ENCODE measurements around the gene GSTM4. TPM values are rescaled to one million over a fixed set of nuclear protein-coding genes. Genes with fewer than 3 reads are reported as not detected.
A peak's percentile ranks its signal among the peaks of the same experiment; 100 is the strongest.

Gene GSTM4
- total RNA-seq, 5 donors from 2014 or later (not counting 1 experiment from before 2014, with no cell fraction given) = 14.6 to 28.5 (median 20.8) TPM

- ChIA-PET POLR2A (no interaction called here), CTCF (interaction anchor here (1.4 to 2.4 kb wide), 4 partner anchors 8 to 353 kb away, joined by 3 to 46 read pairs (median 6); partner anchors contain the start of genes AHCYL1 (in 1 of the 2) and AMPD2 (in 1 of the 2))
- H3K27me3 ChIP-seq (replicated peaks in 1 of 2; ENCODE audit: control insufficient read depth in 2 of 2, extremely low read depth in 1 of 2, insufficient read depth in 2 of 2, low read length in 1 of 2) = no peaks in the 10 kb centered on the region
- H3K27ac ChIP-seq (ENCODE audit: low read length) = no peak overlapping the region
- H3K27ac Mint-ChIP-seq = peak overlapping the region in 1 of 2 donors; percentile 59
- no peak overlapping the region for H3K4me3 ChIP-seq (ENCODE audit: control insufficient read depth in 1 of 2, extremely low read depth in 1 of 2, low read length in 1 of 2)
- no peak for DNase-seq
- peaks cover 32% of the 10 kb centered on the region for H3K36me3 Mint-ChIP-seq
- 91% methylated on average over 14 of the region's 16 CpGs for WGBS (ENCODE audit: insufficient coverage)
- H3K27me3 Mint-ChIP-seq = no peaks in the 10 kb centered on the region
- ATAC-seq (replicated peaks in 1 of 4) = no peak
- H3K9me3 ChIP-seq = no peaks in the 10 kb centered on the region
- peaks cover 10 to 17% (median 14%) of the 10 kb centered on the region in 3 donors for H3K4me1 Mint-ChIP-seq
- H3K9me3 Mint-ChIP-seq = no peaks in the 10 kb centered on the region
- H3K4me1 ChIP-seq (ENCODE audit: control insufficient read depth in 1 of 2, extremely low read depth in 1 of 2, insufficient read depth in 2 of 2, low read length in 2 of 2) = peaks cover 4 to 13% of the 10 kb centered on the region in 2 experiments
- H3K4me3 Mint-ChIP-seq = no peak overlapping the region
- peaks cover 32 to 50% of the 10 kb centered on the region in 2 donors for H3K36me3 ChIP-seq (ENCODE audit: control insufficient read depth in 2 of 2, extremely low read depth in 1 of 2, insufficient read depth in 1 of 2, low read length in 1 of 2)
Measured at GRCh38 chr1:109631513-109632505, 24.1 kb upstream of the GSTM4 start.

DNA sequence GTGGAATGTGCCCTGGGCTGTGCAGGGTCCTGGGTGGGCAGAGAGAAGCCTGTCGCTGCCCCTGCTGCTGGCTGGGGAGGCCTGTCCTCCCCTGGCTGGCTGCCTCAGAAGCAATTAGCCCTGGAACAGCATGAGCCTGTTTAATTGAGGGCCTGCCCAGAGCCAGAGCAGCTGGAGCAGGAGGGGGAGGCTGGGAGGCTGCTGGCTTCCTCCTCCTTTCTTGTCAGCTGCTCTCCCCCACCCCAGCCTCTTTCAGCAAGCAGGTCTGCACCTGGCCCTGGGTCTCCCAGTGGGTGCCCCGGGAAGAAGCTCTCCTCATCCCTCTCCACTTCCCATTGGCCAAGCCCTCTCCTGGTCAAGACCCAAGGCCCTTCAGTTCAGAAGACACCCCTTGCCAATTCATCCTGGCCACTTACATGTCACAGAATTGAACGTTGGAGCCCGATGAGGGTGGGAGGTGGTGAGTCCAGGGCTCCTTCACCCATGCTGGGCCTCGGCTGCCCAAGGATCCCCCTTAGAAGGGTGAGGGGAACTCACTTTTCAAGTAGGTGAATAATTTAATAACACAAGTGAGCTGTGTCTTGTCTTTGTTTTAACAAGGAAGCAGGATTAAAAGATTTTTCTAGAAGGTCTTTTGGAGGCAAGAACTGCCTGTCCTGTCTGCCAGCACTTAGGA, 23.1 kb upstream of the GSTM4 start:
- no peak overlapping the region for H3K4me3 Mint-ChIP-seq
- Histone ChIP-seq H3K9me3 (no peaks in the 10 kb centered on the region), H3K27ac (ENCODE audit: low read length) (no peak overlapping the region), H3K27me3 (replicated peaks in 1 of 2; ENCODE audit: control insufficient read depth in 2 of 2, extremely low read depth in 1 of 2, insufficient read depth in 2 of 2, low read length in 1 of 2) (no peaks in the 10 kb centered on the region), H3K36me3 (ENCODE audit: control insufficient read depth in 2 of 2, extremely low read depth in 1 of 2, insufficient read depth in 1 of 2, low read length in 1 of 2) (peaks cover 24 to 40% of the 10 kb centered on the region in 2 donors), H3K4me1 (ENCODE audit: control insufficient read depth in 1 of 2, extremely low read depth in 1 of 2, insufficient read depth in 2 of 2, low read length in 2 of 2) (peaks cover 4 to 13% of the 10 kb centered on the region in 2 experiments), H3K4me3 (ENCODE audit: control insufficient read depth in 1 of 2, extremely low read depth in 1 of 2, low read length in 1 of 2) (no peak overlapping the region)
- 86% methylated on average over 2 of the region's 5 CpGs for WGBS (ENCODE audit: insufficient coverage)
- ATAC-seq (replicated peaks in 1 of 4) (no peak), DNase-seq (no peak)
- no peak overlapping the region for H3K27ac Mint-ChIP-seq
- peaks cover 10 to 17% (median 14%) of the 10 kb centered on the region in 3 donors for H3K4me1 Mint-ChIP-seq
- ChIA-PET CTCF (interaction anchor here in 1 of 2 donors (1.5 to 1.6 kb wide), 2 partner anchors 12 to 87 kb away, joined by 3 to 6 read pairs; no protein-coding TSS in a partner anchor), POLR2A (no interaction called here)
- no peaks in the 10 kb centered on the region for H3K9me3 Mint-ChIP-seq
- H3K36me3 Mint-ChIP-seq = peaks cover 25% of the 10 kb centered on the region
- H3K27me3 Mint-ChIP-seq = no peaks in the 10 kb centered on the region

- Mint-ChIP-seq H3K27ac (peak overlapping the region; percentile 66 to 75), H3K9me3 (no peaks in the 10 kb centered on the region), H3K4me3 (no peak overlapping the region), H3K36me3 (peaks cover 17% of the 10 kb centered on the region), H3K27me3 (no peaks in the 10 kb centered on the region), H3K4me1 (peaks cover 10 to 17% (median 14%) of the 10 kb centered on the region in 3 donors)
- Histone ChIP-seq H3K27me3 (replicated peaks in 1 of 2; ENCODE audit: control insufficient read depth in 2 of 2, extremely low read depth in 1 of 2, insufficient read depth in 2 of 2, low read length in 1 of 2) (peaks cover 0 to 10% of the 10 kb centered on the region in 2 experiments), H3K36me3 (ENCODE audit: control insufficient read depth in 2 of 2, extremely low read depth in 1 of 2, insufficient read depth in 1 of 2, low read length in 1 of 2) (peaks cover 11 to 25% of the 10 kb centered on the region in 2 donors), H3K9me3 (no peaks in the 10 kb centered on the region), H3K4me3 (ENCODE audit: control insufficient read depth in 1 of 2, extremely low read depth in 1 of 2, low read length in 1 of 2) (no peak overlapping the region), H3K27ac (ENCODE audit: low read length) (no peak overlapping the region), H3K4me1 (ENCODE audit: control insufficient read depth in 1 of 2, extremely low read depth in 1 of 2, insufficient read depth in 2 of 2, low read length in 2 of 2) (peaks cover 4 to 13% of the 10 kb centered on the region in 2 experiments)
- no peak for ATAC-seq (replicated peaks in 1 of 4)
- WGBS (ENCODE audit: insufficient coverage) = 73% methylated on average over 3 of the region's 6 CpGs
- POLR2A ChIA-PET = no interaction called here
- DNase-seq = no peak
- CTCF ChIA-PET = interaction anchor here in 1 of 2 donors (1.6 kb wide), 1 partner anchor 88 kb away, joined by 6 read pairs; no protein-coding TSS in a partner anchor
Measured at GRCh38 chr1:109634292-109634691, 21.6 kb upstream of the GSTM4 start.

DNA sequence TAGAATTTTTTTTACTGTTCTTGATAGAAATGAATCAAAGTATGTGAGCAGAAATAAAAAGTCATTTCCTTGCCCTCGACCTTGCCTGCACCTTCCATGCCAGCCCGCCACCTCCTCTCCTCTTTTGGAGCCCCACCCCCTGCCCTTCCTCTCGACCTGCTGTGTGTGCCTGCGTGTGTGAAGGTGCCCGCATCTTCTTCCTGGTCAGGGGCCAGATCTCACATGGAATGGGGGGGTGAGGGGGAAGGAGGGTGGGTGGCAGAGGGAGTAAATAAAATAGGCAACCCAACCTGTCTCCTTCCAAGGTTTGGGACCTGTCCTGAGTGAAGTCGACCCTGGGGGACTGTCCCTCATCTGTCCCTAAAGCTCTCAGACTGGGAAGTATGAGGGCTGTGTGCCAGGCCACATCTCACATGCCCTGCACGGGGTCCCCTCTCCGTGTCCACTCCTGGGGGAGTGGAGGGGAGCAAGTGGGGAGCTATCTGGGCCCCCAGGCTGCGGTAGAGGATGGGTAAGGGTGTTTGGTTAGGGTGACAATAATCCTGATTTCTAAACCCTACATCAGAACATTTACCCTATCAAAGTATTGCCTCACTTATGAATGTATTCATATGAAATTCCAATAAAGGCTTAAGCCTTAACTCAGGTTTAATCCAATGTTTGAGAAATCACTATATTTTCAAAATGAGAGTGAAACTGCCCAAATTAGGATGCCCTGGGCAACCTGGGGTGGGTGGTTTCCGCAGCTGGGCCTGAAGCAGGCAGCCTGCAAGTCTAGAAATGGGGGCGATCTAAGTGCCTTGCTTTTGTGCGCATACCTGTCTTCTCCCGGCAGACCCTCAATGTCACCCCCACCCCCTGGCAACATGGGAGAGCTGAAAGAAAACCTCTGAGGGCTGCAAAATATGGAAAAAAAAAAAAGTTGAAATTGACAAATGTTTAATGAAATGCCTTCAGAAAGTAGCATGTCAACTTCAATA, 20.8 kb upstream of the GSTM4 start:
- H3K9me3 ChIP-seq = no peaks in the 10 kb centered on the region
- peaks cover 8 to 17% of the 10 kb centered on the region in 2 donors for H3K36me3 ChIP-seq (ENCODE audit: control insufficient read depth in 2 of 2, extremely low read depth in 1 of 2, insufficient read depth in 1 of 2, low read length in 1 of 2)
- H3K9me3 Mint-ChIP-seq = no peaks in the 10 kb centered on the region
- H3K27ac ChIP-seq (ENCODE audit: low read length) = no peak overlapping the region
- peak overlapping the region; percentile 66 to 75 for H3K27ac Mint-ChIP-seq
- H3K4me1 Mint-ChIP-seq = peaks cover 12 to 17% (median 15%) of the 10 kb centered on the region in 3 donors
- peaks cover 4 to 14% of the 10 kb centered on the region in 2 experiments for H3K4me1 ChIP-seq (ENCODE audit: control insufficient read depth in 1 of 2, extremely low read depth in 1 of 2, insufficient read depth in 2 of 2, low read length in 2 of 2)
- H3K4me3 Mint-ChIP-seq = no peak overlapping the region
- no peak overlapping the region for H3K4me3 ChIP-seq (ENCODE audit: control insufficient read depth in 1 of 2, extremely low read depth in 1 of 2, low read length in 1 of 2)
- DNase-seq = peak in 5 of 35 experiments; percentile 23 to 43 (median 33)
- ChIA-PET POLR2A (no interaction called here), CTCF (no interaction called here)
- no CpG with 5 or more reads among the region's 13 CpGs for WGBS (ENCODE audit: insufficient coverage)
- peak; percentile 68 to 87 (median 73) for ATAC-seq (replicated peaks in 1 of 4)
- no peaks in the 10 kb centered on the region for H3K27me3 Mint-ChIP-seq
- peaks cover 0 to 18% of the 10 kb centered on the region in 2 experiments for H3K27me3 ChIP-seq (replicated peaks in 1 of 2; ENCODE audit: control insufficient read depth in 2 of 2, extremely low read depth in 1 of 2, insufficient read depth in 2 of 2, low read length in 1 of 2)
- peaks cover 10% of the 10 kb centered on the region for H3K36me3 Mint-ChIP-seq

DNA sequence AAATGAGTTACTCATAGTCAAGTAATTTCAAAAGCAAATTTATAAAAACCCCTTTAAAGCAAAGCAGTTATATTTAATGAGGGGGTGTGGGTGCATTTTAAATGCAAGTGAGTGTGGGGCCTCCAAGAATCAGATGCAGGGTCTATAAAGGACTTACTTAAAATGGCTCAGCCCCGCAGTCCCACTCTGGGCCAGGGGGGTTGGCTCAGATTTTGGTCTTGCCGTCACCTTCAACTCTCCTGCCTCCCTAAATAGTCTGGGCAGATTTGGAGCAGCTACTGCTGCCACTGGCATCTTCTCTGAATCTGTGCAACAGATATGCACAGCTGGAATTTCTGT, 20.1 kb upstream of the GSTM4 start:
- Histone ChIP-seq H3K4me3 (ENCODE audit: control insufficient read depth in 1 of 2, extremely low read depth in 1 of 2, low read length in 1 of 2) (no peak overlapping the region), H3K27ac (ENCODE audit: low read length) (no peak overlapping the region), H3K36me3 (ENCODE audit: control insufficient read depth in 2 of 2, extremely low read depth in 1 of 2, insufficient read depth in 1 of 2, low read length in 1 of 2) (peaks cover 6 to 13% of the 10 kb centered on the region in 2 donors), H3K4me1 (ENCODE audit: control insufficient read depth in 1 of 2, extremely low read depth in 1 of 2, insufficient read depth in 2 of 2, low read length in 2 of 2) (peaks cover 4 to 21% of the 10 kb centered on the region in 2 experiments), H3K9me3 (no peaks in the 10 kb centered on the region), H3K27me3 (replicated peaks in 1 of 2; ENCODE audit: control insufficient read depth in 2 of 2, extremely low read depth in 1 of 2, insufficient read depth in 2 of 2, low read length in 1 of 2) (peaks cover 0 to 21% of the 10 kb centered on the region in 2 experiments)
- ChIA-PET POLR2A (no interaction called here), CTCF (no interaction called here)
- Mint-ChIP-seq H3K36me3 (peaks cover 8% of the 10 kb centered on the region), H3K4me3 (no peak overlapping the region), H3K27ac (no peak overlapping the region), H3K9me3 (no peaks in the 10 kb centered on the region), H3K4me1 (peaks cover 16 to 21% (median 19%) of the 10 kb centered on the region in 3 donors), H3K27me3 (no peaks in the 10 kb centered on the region)
- no peak for DNase-seq
- no CpG with 5 or more reads among the region's 2 CpGs for WGBS (ENCODE audit: insufficient coverage)
- no peak for ATAC-seq (replicated peaks in 1 of 4)

Data from T-cell (primary cell).